ENCODE measurements around the gene RCCD1.
A peak's percentile ranks its signal among the peaks of the same experiment; 100 is the strongest.
"Not testable (repeated sequence)": the region's sequence is repeated elsewhere in the genome, so short reads cannot be mapped to it uniquely, and the experiment has no call there.

Gene RCCD1

GRCh38 chr15:90918034-90918788 lies 36.5 kb upstream of the RCCD1 start:
- DNase-seq (ENCODE audit: low read depth) = no peak

GRCh38 chr15:90918835-90919234 lies 35.8 kb upstream of the RCCD1 start:
- DNase-seq (ENCODE audit: low read depth) = no peak

GRCh38 chr15:90921887-90922286 lies 32.8 kb upstream of the RCCD1 start:
- no peak for DNase-seq (ENCODE audit: low read depth)

GRCh38 chr15:90922712-90923322 lies 31.9 kb upstream of the RCCD1 start:
- DNase-seq (ENCODE audit: low read depth) = not testable (repeated sequence)

GRCh38 chr15:90924375-90924774 lies 30.3 kb upstream of the RCCD1 start:
- DNase-seq (ENCODE audit: low read depth) = no peak

- not testable (repeated sequence) for DNase-seq (ENCODE audit: low read depth)
Observed at GRCh38 chr15:90926766-90927165, 27.9 kb upstream of the RCCD1 start.

GRCh38 chr15:90928106-90928505 lies 26.6 kb upstream of the RCCD1 start:
- not testable (repeated sequence) for DNase-seq (ENCODE audit: low read depth)

- no peak for DNase-seq (ENCODE audit: low read depth)
Observed at GRCh38 chr15:90929246-90930019, 25.3 kb upstream of the RCCD1 start.

GRCh38 chr15:90930861-90931574 lies 23.7 kb upstream of the RCCD1 start:
- no peak for DNase-seq (ENCODE audit: low read depth)

GRCh38 chr15:90931575-90931827 lies 23.2 kb upstream of the RCCD1 start:
- DNase-seq (ENCODE audit: low read depth) = no peak

GRCh38 chr15:90931828-90932659 lies 22.6 kb upstream of the RCCD1 start, which contains the start of gene HDDC3:
Gene HDDC3, minus strand, starts transcription at chr15:90932549. Its CDS starts 9 bp downstream, at chr15:90932540.
- peak; percentile 88 for DNase-seq (ENCODE audit: low read depth)

- no peak for DNase-seq (ENCODE audit: low read depth)
Observed at GRCh38 chr15:90932660-90932991, 22.1 kb upstream of the RCCD1 start.

GRCh38 chr15:90933301-90933700 lies 21.4 kb upstream of the RCCD1 start:
- no peak for DNase-seq (ENCODE audit: low read depth)

GRCh38 chr15:90934256-90934948 lies 20.3 kb upstream of the RCCD1 start:
- DNase-seq (ENCODE audit: low read depth) = peak; percentile 74

GRCh38 chr15:90934949-90935751 lies 19.5 kb upstream of the RCCD1 start, which contains the start of gene UNC45A:
Gene UNC45A, plus strand, starts transcription at chr15:90935285. Its CDS starts 40 bp downstream, at chr15:90935325.
- DNase-seq (ENCODE audit: low read depth) = peak; percentile 91

GRCh38 chr15:90936823-90937222 lies 17.9 kb upstream of the RCCD1 start:
- no peak for DNase-seq (ENCODE audit: low read depth)

GRCh38 chr15:90938261-90938660 lies 16.4 kb upstream of the RCCD1 start:
- no peak for DNase-seq (ENCODE audit: low read depth)

GRCh38 chr15:90939756-90940155 lies 14.9 kb upstream of the RCCD1 start:
- DNase-seq (ENCODE audit: low read depth) = no peak

- no peak for DNase-seq (ENCODE audit: low read depth)
Observed at GRCh38 chr15:90941038-90941437, 13.6 kb upstream of the RCCD1 start.
